GM12874 (cell line): ENCODE data around the gene TMEM14A.

ENCODE experiments used
- TF ChIP-seq, protein P1 (sequence below): IDR thresholded peaks from 2 replicates; pipeline ENCODE4 v1.5.1; 2011; ENCODE audit warnings: low read depth, mild to moderate bottlenecking, control low read depth, low read length, moderate library complexity; ENCODE audit not compliant: insufficient read depth

Gene TMEM14A

GRCh38 chr6:52645976-52646375 lies 24.9 kb upstream of the TMEM14A start:
- TF ChIP-seq, protein P1, sequence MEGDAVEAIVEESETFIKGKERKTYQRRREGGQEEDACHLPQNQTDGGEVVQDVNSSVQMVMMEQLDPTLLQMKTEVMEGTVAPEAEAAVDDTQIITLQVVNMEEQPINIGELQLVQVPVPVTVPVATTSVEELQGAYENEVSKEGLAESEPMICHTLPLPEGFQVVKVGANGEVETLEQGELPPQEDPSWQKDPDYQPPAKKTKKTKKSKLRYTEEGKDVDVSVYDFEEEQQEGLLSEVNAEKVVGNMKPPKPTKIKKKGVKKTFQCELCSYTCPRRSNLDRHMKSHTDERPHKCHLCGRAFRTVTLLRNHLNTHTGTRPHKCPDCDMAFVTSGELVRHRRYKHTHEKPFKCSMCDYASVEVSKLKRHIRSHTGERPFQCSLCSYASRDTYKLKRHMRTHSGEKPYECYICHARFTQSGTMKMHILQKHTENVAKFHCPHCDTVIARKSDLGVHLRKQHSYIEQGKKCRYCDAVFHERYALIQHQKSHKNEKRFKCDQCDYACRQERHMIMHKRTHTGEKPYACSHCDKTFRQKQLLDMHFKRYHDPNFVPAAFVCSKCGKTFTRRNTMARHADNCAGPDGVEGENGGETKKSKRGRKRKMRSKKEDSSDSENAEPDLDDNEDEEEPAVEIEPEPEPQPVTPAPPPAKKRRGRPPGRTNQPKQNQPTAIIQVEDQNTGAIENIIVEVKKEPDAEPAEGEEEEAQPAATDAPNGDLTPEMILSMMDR, result no peak

- TF ChIP-seq, protein P1, result no peak
These were observed 23.7 kb upstream of the TMEM14A start for GRCh38 chr6:52647199-52647598.

DNA sequence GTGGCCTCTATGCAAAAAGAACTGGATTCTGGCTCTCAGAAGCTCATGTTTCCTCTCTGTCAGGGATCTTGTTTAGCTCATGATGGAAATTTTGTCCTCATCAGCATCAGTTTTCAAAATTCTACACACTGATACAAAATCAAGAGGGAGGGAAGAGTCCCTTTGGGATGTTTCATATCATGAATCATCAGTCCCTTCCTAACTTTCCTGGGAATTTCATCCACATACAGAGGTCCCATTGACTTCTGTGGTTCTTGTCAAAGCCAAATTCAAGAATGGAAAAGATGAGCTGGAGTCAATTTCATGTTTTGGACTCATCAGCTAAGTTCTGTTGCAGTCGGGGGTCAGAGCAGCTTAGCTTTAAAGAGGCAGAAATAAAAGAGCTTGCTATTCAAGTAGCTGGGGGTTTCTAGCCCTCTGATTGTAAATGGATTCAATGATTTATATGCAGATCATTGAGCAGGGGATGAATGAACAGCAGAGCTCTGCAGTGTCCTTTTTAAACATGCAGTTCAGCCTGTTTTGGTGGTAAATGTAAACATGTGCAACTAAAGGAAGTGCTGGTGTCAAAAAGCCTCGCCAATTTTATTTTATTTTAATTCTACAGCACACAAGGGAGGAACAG lies 21.3 kb upstream of the TMEM14A start:
- TF ChIP-seq, protein P1, result no peak

- TF ChIP-seq, protein P1, result no peak
These were observed 20.0 kb upstream of the TMEM14A start for GRCh38 chr6:52650941-52651340.

DNA sequence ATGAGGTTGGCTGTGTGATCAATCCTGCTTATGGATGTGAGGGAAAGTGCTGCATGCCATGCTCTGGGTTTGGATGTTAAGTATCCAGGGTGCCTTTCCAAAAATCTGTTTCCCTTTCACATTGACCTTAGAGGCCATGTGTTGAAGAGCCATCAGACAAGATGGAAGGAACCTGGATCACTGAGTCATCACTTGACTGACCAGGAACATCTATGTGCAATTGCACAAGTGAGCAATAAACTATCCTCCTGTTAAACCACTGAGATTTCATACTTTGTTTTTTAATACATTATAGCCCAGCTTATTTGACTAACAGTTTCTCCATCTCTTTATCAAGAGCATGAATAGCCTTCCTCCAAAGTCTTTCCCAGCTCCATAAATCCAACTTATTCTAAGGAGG lies 17.8 kb upstream of the TMEM14A start:
- TF ChIP-seq, protein P1, result no peak

DNA sequence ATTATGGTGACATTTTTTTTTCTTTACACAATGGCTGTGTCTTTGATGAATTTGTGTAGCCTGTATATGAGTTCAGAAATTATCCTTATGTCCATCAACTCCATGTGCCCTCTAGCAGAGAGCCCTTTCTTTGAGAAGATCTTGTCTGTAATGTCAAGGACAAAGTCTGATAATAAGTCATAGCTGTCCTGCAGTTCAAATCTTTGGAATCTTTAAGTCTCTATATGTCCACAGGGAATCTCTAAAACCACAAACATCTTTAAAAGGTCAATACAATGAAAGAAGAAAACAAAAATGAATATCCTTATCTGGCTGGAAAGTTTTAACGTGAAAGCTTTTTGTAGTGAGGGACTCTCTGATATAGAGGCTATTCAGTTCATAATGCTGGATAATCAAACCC lies 16.9 kb upstream of the TMEM14A start:
- TF ChIP-seq, protein P1, result no peak

GRCh38 chr6:52654592-52654991 lies 16.3 kb upstream of the TMEM14A start:
- TF ChIP-seq, protein P1, result no peak
